ENCODE data around the gene ORAI3. TPM values are rescaled to one million over a fixed set of nuclear protein-coding genes. Genes with fewer than 3 reads are reported as not detected.
A peak's percentile ranks its signal among the peaks of the same experiment; 100 is the strongest.
"Not testable (repeated sequence)": the region's sequence is repeated elsewhere in the genome, so short reads cannot be mapped to it uniquely, and the experiment has no call there.

Gene ORAI3
- total RNA-seq, 5 donors from 2014 or later (not counting 1 experiment from before 2014, with no cell fraction given), result 6.6 to 22.3 (median 20.8) TPM

- ChIA-PET POLR2A (interaction anchor here in 1 of 2 donors (0.6 kb wide), 1 partner anchor 191 kb away, joined by 3 read pairs; no protein-coding TSS in a partner anchor), CTCF (no interaction called here)
- Histone ChIP-seq H3K9me3 (no peaks in the 10 kb centered on the region), H3K27me3 (replicated peaks in 1 of 2; ENCODE audit: control insufficient read depth in 2 of 2, extremely low read depth in 1 of 2, insufficient read depth in 2 of 2, low read length in 1 of 2) (no peaks in the 10 kb centered on the region), H3K4me1 (ENCODE audit: control insufficient read depth in 1 of 2, extremely low read depth in 1 of 2, insufficient read depth in 2 of 2, low read length in 2 of 2) (peaks cover 0 to 8% of the 10 kb centered on the region in 2 experiments), H3K27ac (ENCODE audit: low read length) (no peak overlapping the region), H3K4me3 (ENCODE audit: control insufficient read depth in 1 of 2, extremely low read depth in 1 of 2, low read length in 1 of 2) (no peak overlapping the region), H3K36me3 (ENCODE audit: control insufficient read depth in 2 of 2, extremely low read depth in 1 of 2, insufficient read depth in 1 of 2, low read length in 1 of 2) (peaks cover 12 to 18% of the 10 kb centered on the region in 2 donors)
- no peaks in the 10 kb centered on the region for H3K27me3 Mint-ChIP-seq
- no peak overlapping the region for H3K4me3 Mint-ChIP-seq
- ATAC-seq (replicated peaks in 1 of 4), result no peak
- H3K36me3 Mint-ChIP-seq, result peaks cover 16% of the 10 kb centered on the region
- DNase-seq, result no peak
- H3K9me3 Mint-ChIP-seq, result no peaks in the 10 kb centered on the region
- 83% methylated on average over 8 of the region's 12 CpGs for WGBS (ENCODE audit: insufficient coverage)
- peaks cover 13 to 21% (median 13%) of the 10 kb centered on the region in 3 donors for H3K4me1 Mint-ChIP-seq
- H3K27ac Mint-ChIP-seq, result no peak overlapping the region
Observed at GRCh38 chr16:30931068-30931650, 17.7 kb upstream of the ORAI3 start.

GRCh38 chr16:30934827-30935557 is 13.9 kb upstream of the ORAI3 start:
- Histone ChIP-seq H3K4me3 (ENCODE audit: control insufficient read depth in 1 of 2, extremely low read depth in 1 of 2, low read length in 1 of 2) (no peak overlapping the region), H3K27me3 (replicated peaks in 1 of 2; ENCODE audit: control insufficient read depth in 2 of 2, extremely low read depth in 1 of 2, insufficient read depth in 2 of 2, low read length in 1 of 2) (no peaks in the 10 kb centered on the region), H3K27ac (ENCODE audit: low read length) (no peak overlapping the region), H3K9me3 (no peaks in the 10 kb centered on the region), H3K4me1 (ENCODE audit: control insufficient read depth in 1 of 2, extremely low read depth in 1 of 2, insufficient read depth in 2 of 2, low read length in 2 of 2) (peaks cover 0 to 8% of the 10 kb centered on the region in 2 experiments), H3K36me3 (ENCODE audit: control insufficient read depth in 2 of 2, extremely low read depth in 1 of 2, insufficient read depth in 1 of 2, low read length in 1 of 2) (peaks cover 10 to 12% of the 10 kb centered on the region in 2 donors)
- no peak overlapping the region for H3K4me3 Mint-ChIP-seq
- peak in 3 of 35 experiments; percentile 22 to 49 (median 22) for DNase-seq
- H3K36me3 Mint-ChIP-seq, result peaks cover 16% of the 10 kb centered on the region
- peaks cover 16 to 19% (median 16%) of the 10 kb centered on the region in 3 donors for H3K4me1 Mint-ChIP-seq
- ATAC-seq (replicated peaks in 1 of 4), result peak in 1 of 4 experiments; percentile 44
- H3K27me3 Mint-ChIP-seq, result no peaks in the 10 kb centered on the region
- H3K9me3 Mint-ChIP-seq, result no peaks in the 10 kb centered on the region
- WGBS (ENCODE audit: insufficient coverage), result 55% methylated on average over 10 of the region's 12 CpGs
- peak overlapping the region; percentile 25 to 80 for H3K27ac Mint-ChIP-seq
- ChIA-PET POLR2A (no interaction called here), CTCF (interaction anchor here in 1 of 2 donors (1.1 kb wide), 1 partner anchor 90 kb away, joined by 4 read pairs; no protein-coding TSS in a partner anchor)

- peaks cover 25 to 36% (median 30%) of the 10 kb centered on the region in 3 donors for H3K4me1 Mint-ChIP-seq
- no peaks in the 10 kb centered on the region for H3K27me3 ChIP-seq (replicated peaks in 1 of 2; ENCODE audit: control insufficient read depth in 2 of 2, extremely low read depth in 1 of 2, insufficient read depth in 2 of 2, low read length in 1 of 2)
- 21% methylated on average over 5 of the region's 5 CpGs for WGBS (ENCODE audit: insufficient coverage)
- CTCF ChIA-PET, result interaction anchor here in 1 of 2 donors (0.6 kb wide), 1 partner anchor 244 kb away, joined by 4 read pairs; no protein-coding TSS in a partner anchor
- H3K27ac ChIP-seq (ENCODE audit: low read length), result no peak overlapping the region
- H3K36me3 Mint-ChIP-seq, result peaks cover 3% of the 10 kb centered on the region
- ATAC-seq (replicated peaks in 1 of 4), result no peak
- H3K9me3 Mint-ChIP-seq, result no peaks in the 10 kb centered on the region
- peaks cover 4% of the 10 kb centered on the region in 2 donors for H3K36me3 ChIP-seq (ENCODE audit: control insufficient read depth in 2 of 2, extremely low read depth in 1 of 2, insufficient read depth in 1 of 2, low read length in 1 of 2)
- no peak overlapping the region for H3K4me3 ChIP-seq (ENCODE audit: control insufficient read depth in 1 of 2, extremely low read depth in 1 of 2, low read length in 1 of 2)
- peak overlapping the region; percentile 3 to 13 for H3K27ac Mint-ChIP-seq
- H3K27me3 Mint-ChIP-seq, result no peaks in the 10 kb centered on the region
- no peak for DNase-seq
- peaks cover 0 to 20% of the 10 kb centered on the region in 2 experiments for H3K4me1 ChIP-seq (ENCODE audit: control insufficient read depth in 1 of 2, extremely low read depth in 1 of 2, insufficient read depth in 2 of 2, low read length in 2 of 2)
- POLR2A ChIA-PET, result no interaction called here
- H3K9me3 ChIP-seq, result no peaks in the 10 kb centered on the region
- H3K4me3 Mint-ChIP-seq, result no peak overlapping the region
Observed at GRCh38 chr16:30937692-30938091, 11.2 kb upstream of the ORAI3 start.

GRCh38 chr16:30939571-30939970 is 9.3 kb upstream of the ORAI3 start:
- DNase-seq; H3K27ac ChIP-seq (ENCODE audit: low read length); H3K36me3 Mint-ChIP-seq; ATAC-seq (replicated peaks in 1 of 4); H3K27me3 ChIP-seq (replicated peaks in 1 of 2; ENCODE audit: control insufficient read depth in 2 of 2, extremely low read depth in 1 of 2, insufficient read depth in 2 of 2, low read length in 1 of 2); H3K27me3 Mint-ChIP-seq; POLR2A ChIA-PET; H3K4me3 Mint-ChIP-seq; H3K9me3 Mint-ChIP-seq; H3K27ac Mint-ChIP-seq; H3K9me3 ChIP-seq; H3K36me3 ChIP-seq (ENCODE audit: control insufficient read depth in 2 of 2, extremely low read depth in 1 of 2, insufficient read depth in 1 of 2, low read length in 1 of 2); H3K4me3 ChIP-seq (ENCODE audit: control insufficient read depth in 1 of 2, extremely low read depth in 1 of 2, low read length in 1 of 2): not testable (repeated sequence)
- peaks cover 24 to 37% (median 30%) of the 10 kb centered on the region in 3 donors for H3K4me1 Mint-ChIP-seq
- CTCF ChIA-PET, result interaction anchor here (0.5 to 0.9 kb wide), 3 partner anchors 94 to 142 kb away, joined by 3 to 4 read pairs (median 3); no protein-coding TSS in a partner anchor
- peaks cover 0 to 19% of the 10 kb centered on the region in 2 experiments for H3K4me1 ChIP-seq (ENCODE audit: control insufficient read depth in 1 of 2, extremely low read depth in 1 of 2, insufficient read depth in 2 of 2, low read length in 2 of 2)
- 96% methylated on average over 7 of the region's 8 CpGs for WGBS (ENCODE audit: insufficient coverage)

- Histone ChIP-seq H3K36me3 (ENCODE audit: control insufficient read depth in 2 of 2, extremely low read depth in 1 of 2, insufficient read depth in 1 of 2, low read length in 1 of 2) (peaks cover 3 to 7% of the 10 kb centered on the region in 2 donors), H3K4me3 (ENCODE audit: control insufficient read depth in 1 of 2, extremely low read depth in 1 of 2, low read length in 1 of 2) (peak overlapping the region in 1 of 2 donors; percentile 14), H3K4me1 (ENCODE audit: control insufficient read depth in 1 of 2, extremely low read depth in 1 of 2, insufficient read depth in 2 of 2, low read length in 2 of 2) (peaks cover 0 to 13% of the 10 kb centered on the region in 2 experiments), H3K9me3 (no peaks in the 10 kb centered on the region), H3K27ac (ENCODE audit: low read length) (peak overlapping the region; percentile 53), H3K27me3 (replicated peaks in 1 of 2; ENCODE audit: control insufficient read depth in 2 of 2, extremely low read depth in 1 of 2, insufficient read depth in 2 of 2, low read length in 1 of 2) (no peaks in the 10 kb centered on the region)
- ATAC-seq (replicated peaks in 1 of 4), result peak; percentile 93 to 94 (median 94)
- Mint-ChIP-seq H3K36me3 (peaks cover 12% of the 10 kb centered on the region), H3K9me3 (no peaks in the 10 kb centered on the region), H3K27me3 (no peaks in the 10 kb centered on the region), H3K27ac (peak overlapping the region; percentile 61 to 79), H3K4me1 (peaks cover 15 to 28% (median 20%) of the 10 kb centered on the region in 3 donors), H3K4me3 (no peak overlapping the region)
- CTCF ChIA-PET, result interaction anchor here (0.5 to 2.9 kb wide), 9 partner anchors 12 to 928 kb away, joined by 3 to 21 read pairs (median 3); partner anchors contain the start of gene ZNF843 (in 1 of the 2)
- 26% methylated on average over 13 of the region's 15 CpGs for WGBS (ENCODE audit: insufficient coverage)
- POLR2A ChIA-PET, result interaction anchor here (0.6 to 0.7 kb wide), 2 partner anchors 13 to 18 kb away, joined by 3 read pairs; partner anchors contain the start of gene FBXL19 (in 1 of the 2)
- DNase-seq, result peak in 29 of 35 experiments; percentile 29 to 81 (median 49)
Observed at GRCh38 chr16:30941600-30942425, 7.1 kb upstream of the ORAI3 start.

Measured in T-cell (primary cell).